GM12873 (cell line): ENCODE measurements around the gene SLC38A11.

ENCODE experiments used
- TF ChIP-seq, protein P1 (sequence below): IDR thresholded peaks from 2 replicates; pipeline ENCODE4 v1.5.1; 2012; ENCODE audit warnings: low read depth, mild to moderate bottlenecking, moderate library complexity, low read length, control low read depth; ENCODE audit not compliant: insufficient read depth; ENCODE audit errors: missing control alignments

The SLC38A11 gene

DNA sequence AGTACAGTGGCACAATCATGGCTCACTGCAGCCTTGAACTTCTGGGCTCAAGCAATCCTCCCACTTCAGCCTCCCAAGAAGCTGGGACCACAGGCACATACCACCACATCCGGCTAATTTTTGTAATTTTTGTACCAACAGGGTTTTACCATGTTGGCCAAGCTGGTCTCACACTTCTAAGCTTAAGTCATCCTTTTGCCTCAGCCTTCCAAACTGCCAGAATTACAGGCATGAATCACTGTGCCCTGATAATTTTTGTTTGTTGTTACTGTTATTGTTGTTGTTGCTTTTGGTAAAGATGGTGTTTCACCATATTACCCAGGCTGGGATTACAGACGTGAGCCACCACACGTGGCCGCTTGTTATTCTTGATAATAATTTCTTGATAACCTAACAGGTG is 103.2 kb downstream of the SLC38A11 start:
- TF ChIP-seq, protein P1, sequence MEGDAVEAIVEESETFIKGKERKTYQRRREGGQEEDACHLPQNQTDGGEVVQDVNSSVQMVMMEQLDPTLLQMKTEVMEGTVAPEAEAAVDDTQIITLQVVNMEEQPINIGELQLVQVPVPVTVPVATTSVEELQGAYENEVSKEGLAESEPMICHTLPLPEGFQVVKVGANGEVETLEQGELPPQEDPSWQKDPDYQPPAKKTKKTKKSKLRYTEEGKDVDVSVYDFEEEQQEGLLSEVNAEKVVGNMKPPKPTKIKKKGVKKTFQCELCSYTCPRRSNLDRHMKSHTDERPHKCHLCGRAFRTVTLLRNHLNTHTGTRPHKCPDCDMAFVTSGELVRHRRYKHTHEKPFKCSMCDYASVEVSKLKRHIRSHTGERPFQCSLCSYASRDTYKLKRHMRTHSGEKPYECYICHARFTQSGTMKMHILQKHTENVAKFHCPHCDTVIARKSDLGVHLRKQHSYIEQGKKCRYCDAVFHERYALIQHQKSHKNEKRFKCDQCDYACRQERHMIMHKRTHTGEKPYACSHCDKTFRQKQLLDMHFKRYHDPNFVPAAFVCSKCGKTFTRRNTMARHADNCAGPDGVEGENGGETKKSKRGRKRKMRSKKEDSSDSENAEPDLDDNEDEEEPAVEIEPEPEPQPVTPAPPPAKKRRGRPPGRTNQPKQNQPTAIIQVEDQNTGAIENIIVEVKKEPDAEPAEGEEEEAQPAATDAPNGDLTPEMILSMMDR: no peak

DNA sequence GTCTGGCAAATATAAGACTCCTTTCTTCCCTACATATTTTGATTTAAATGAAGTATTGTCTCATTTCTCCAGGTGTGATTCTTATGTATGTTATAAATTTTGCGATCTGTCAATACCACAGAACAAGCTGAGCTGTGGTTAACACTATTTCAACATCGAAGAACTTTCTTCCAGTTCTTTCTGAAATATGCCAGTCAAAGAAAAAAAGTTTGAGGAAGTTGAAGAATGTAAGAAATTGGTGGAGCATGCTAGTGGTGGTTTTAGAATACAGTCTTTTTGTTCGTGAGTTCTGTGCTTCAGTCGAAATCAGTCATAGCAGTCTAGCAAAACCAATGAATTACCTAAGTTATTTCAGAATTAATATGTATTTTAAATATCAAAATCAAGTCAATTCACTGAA is 105.1 kb downstream of the SLC38A11 start:
- TF ChIP-seq, protein P1: no peak

DNA sequence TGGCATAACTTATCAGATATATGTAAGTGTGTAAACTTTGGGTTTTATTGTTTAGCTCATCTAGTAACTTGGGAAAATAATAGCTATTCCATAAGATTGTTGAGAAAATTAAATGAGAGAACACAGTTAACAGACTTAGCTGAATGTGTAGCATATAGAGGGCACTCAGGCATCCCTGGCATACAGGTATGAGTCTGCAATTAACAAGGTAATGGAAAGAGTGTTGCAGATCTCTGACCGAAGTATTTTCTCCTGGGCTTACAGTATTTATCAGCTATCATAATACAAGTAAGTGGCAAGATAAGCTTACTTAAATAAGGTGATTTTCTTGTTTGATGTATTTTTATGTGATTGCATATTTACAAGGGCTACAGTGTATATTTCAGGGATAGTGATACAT is 105.8 kb downstream of the SLC38A11 start:
- TF ChIP-seq, protein P1: no peak

DNA sequence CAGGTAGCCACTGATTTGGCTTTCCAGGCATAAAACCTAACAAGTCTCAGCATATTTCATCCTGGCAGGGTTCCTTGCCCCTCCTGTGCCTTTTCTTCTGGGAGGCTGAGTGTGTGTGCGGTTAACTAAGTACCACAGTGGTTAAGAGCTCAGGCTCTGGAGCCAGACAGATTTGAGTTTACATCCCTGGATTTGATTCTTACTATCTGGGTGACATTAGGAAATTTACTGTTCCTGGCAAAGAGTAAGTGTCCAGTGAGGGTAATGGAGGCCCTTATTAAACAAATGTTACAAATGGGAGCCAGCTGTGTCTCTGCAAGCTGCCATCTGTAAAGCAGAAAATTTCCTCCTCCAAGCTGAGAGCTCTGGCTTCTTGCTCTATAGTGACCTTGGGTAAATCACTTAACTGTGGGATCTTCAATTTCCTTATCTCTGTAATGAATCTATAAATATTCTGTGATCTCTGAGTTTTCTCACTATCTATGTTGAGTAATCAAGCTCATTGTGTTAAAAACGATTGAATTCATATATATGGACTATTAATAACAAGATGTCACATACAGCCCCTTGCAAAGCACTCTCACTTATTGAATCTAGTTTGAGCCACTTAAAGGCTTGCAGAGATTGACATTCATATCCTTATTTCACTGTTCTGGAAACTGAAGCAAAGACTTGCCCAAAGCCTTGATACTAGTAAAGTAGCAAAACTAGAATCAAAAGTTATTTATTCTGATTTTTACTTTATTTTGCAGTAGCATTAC is 107.2 kb downstream of the SLC38A11 start:
- TF ChIP-seq, protein P1: no peak

DNA sequence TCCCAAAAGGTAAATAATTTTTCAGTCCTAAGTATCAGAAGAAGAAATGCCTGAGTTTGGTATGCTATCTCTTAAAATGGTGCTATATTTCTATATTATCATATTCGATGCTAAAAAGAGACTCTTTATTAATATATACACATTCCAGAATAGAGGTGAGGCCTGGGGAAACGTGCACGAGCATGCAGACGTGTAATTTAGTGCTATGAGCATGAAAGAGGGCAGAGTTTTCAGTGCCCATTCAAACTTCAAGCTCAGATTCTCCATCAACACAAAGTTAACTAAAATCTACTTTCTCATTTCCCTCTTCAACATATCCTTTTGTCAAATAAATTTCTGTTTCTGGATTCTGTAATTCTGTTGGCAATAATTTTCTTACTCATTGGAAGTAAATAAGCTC is 108.0 kb downstream of the SLC38A11 start:
- TF ChIP-seq, protein P1: no peak

DNA sequence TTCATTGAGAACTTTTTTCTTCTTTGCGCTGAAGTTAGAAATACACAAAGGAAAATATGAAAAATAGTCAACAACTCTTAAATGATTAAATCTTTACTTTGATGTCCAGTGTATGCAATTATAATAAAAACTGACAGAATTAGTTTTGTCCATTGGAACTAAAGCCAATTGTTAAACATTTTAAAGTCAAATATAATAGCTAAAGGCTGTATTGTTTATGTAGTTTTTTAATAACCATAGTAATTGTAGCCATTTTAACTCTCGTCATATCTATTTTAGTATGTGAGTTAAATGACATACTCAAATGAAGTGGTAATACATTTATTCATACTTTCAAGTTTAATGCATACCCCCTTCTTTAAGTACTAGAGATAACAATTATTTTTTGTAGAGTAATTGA is 109.0 kb downstream of the SLC38A11 start:
- TF ChIP-seq, protein P1: no peak
